Testis (tissue), 2 donors: ENCODE measurements around the gene PDIK1L.
A peak's percentile ranks its signal among the peaks of the same experiment; 100 is the strongest.

Experiments used
- POLR2A ChIP-seq: fragments of 450-650 bp; IDR thresholded peaks from one replicate; pipeline ENCODE4 v1.6.1; 2017; ENCODE audit warnings: antibody characterized with exemption, mild to moderate bottlenecking, moderate library complexity
- TF ChIP-seq, protein P1 (sequence below), 3 experiments: fragments of 450-650 bp in 2 of 3; fragments of 200-600 bp in 1 of 3; sonication (generic) in 1 of 3; IDR thresholded peaks; one replicate each; pipeline ENCODE4 v1.5.1; 2016 to 2019; ENCODE audit warnings: antibody characterized with exemption in 3 of 3, mild to moderate bottlenecking in 2 of 3, moderate library complexity in 1 of 3

- TF ChIP-seq, protein P1, sequence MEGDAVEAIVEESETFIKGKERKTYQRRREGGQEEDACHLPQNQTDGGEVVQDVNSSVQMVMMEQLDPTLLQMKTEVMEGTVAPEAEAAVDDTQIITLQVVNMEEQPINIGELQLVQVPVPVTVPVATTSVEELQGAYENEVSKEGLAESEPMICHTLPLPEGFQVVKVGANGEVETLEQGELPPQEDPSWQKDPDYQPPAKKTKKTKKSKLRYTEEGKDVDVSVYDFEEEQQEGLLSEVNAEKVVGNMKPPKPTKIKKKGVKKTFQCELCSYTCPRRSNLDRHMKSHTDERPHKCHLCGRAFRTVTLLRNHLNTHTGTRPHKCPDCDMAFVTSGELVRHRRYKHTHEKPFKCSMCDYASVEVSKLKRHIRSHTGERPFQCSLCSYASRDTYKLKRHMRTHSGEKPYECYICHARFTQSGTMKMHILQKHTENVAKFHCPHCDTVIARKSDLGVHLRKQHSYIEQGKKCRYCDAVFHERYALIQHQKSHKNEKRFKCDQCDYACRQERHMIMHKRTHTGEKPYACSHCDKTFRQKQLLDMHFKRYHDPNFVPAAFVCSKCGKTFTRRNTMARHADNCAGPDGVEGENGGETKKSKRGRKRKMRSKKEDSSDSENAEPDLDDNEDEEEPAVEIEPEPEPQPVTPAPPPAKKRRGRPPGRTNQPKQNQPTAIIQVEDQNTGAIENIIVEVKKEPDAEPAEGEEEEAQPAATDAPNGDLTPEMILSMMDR (IDR thresholded peaks at IDR 0.05), result peak in 2 of 3 experiments; percentile 16 to 19
- peak; percentile 37 for TF ChIP-seq POLR2A
Measured at GRCh38 chr1:26111530-26112406, at the start of gene PDIK1L.
